DMS114 treated with DMSO at 0.1 percent for 48 hours (cell line): ENCODE results near the gene TLL1.

Source experiments
- DNase-seq: peaks from one replicate; lab custom pipeline; 2025; ENCODE audit not compliant: unreplicated experiment; lab: John Stamatoyannopoulos, UW

The TLL1 gene

GRCh38 chr4:166043801-166044200 lies 170.8 kb downstream of the TLL1 start:
- no peak for DNase-seq

- DNase-seq = no peak
Observed at GRCh38 chr4:166044871-166045270, 171.8 kb downstream of the TLL1 start.

GRCh38 chr4:166045457-166045856 lies 172.4 kb downstream of the TLL1 start:
- DNase-seq = no peak

- DNase-seq = no peak
Observed at GRCh38 chr4:166049036-166049435, 176.0 kb downstream of the TLL1 start.

- no peak for DNase-seq
Observed at GRCh38 chr4:166064721-166065120, 191.7 kb downstream of the TLL1 start.

GRCh38 chr4:166065324-166065723 lies 192.3 kb downstream of the TLL1 start:
- no peak for DNase-seq

- DNase-seq = no peak
Observed at GRCh38 chr4:166066936-166067335, 193.9 kb downstream of the TLL1 start.

- DNase-seq = no peak
Observed at GRCh38 chr4:166067915-166068314, 194.9 kb downstream of the TLL1 start.

- DNase-seq = no peak
Observed at GRCh38 chr4:166073783-166074182, 200.7 kb downstream of the TLL1 start.

GRCh38 chr4:166075599-166075998 lies 202.6 kb downstream of the TLL1 start:
- no peak for DNase-seq

GRCh38 chr4:166077782-166078181 lies 204.7 kb downstream of the TLL1 start:
- no peak for DNase-seq

GRCh38 chr4:166078383-166078782 lies 205.3 kb downstream of the TLL1 start:
- DNase-seq = no peak

- DNase-seq = no peak
Observed at GRCh38 chr4:166078955-166079354, 205.9 kb downstream of the TLL1 start.

- no peak for DNase-seq
Observed at GRCh38 chr4:166087569-166087968, 214.5 kb downstream of the TLL1 start.

- DNase-seq = no peak
Observed at GRCh38 chr4:166088576-166088975, 215.5 kb downstream of the TLL1 start.

- no peak for DNase-seq
Observed at GRCh38 chr4:166091146-166091545, 218.1 kb downstream of the TLL1 start.

- peak; percentile 15 for DNase-seq
Observed at GRCh38 chr4:166091912-166092510, 219.0 kb downstream of the TLL1 start.

GRCh38 chr4:166092797-166093290 lies 219.8 kb downstream of the TLL1 start:
- DNase-seq = no peak

GRCh38 chr4:166104623-166105022 lies 231.6 kb downstream of the TLL1 start:
- no peak for DNase-seq

GRCh38 chr4:166121897-166122296 lies 248.9 kb downstream of the TLL1 start:
- DNase-seq = no peak

GRCh38 chr4:166123546-166123945 lies 250.5 kb downstream of the TLL1 start:
- no peak for DNase-seq

GRCh38 chr4:166128403-166128802 lies 255.4 kb downstream of the TLL1 start:
- DNase-seq = no peak

GRCh38 chr4:166134285-166134684 lies 261.2 kb downstream of the TLL1 start:
- DNase-seq = no peak
